GM12892 (cell line): ENCODE results near the gene FCN1.

Experiments
- DNase-seq: peaks from one replicate; pipeline ENCODE4 v3.0.0; 2011; ENCODE audit not compliant: insufficient read length
- FAIRE-seq: peaks from 2 replicates; lab custom pipeline; 2011; peaks lifted over from hg19 to GRCh38; lab: Jason Lieb, UNC
- POLR2A ChIP-seq: IDR thresholded peaks from 2 replicates; pipeline ENCODE4 v1.6.1; 2011; ENCODE audit warnings: low read depth, low read length, control low read depth
- POLR2AphosphoS5 ChIP-seq: IDR thresholded peaks from 2 replicates; pipeline ENCODE4 v1.6.1; 2011; ENCODE audit warnings: low read depth, low read length, control low read depth
- TAF1 ChIP-seq: IDR thresholded peaks from 2 replicates; pipeline ENCODE4 v1.6.1; 2011; ENCODE audit warnings: low read depth, mild to moderate bottlenecking, control low read depth, low read length, borderline replicate concordance

The FCN1 gene

DNA sequence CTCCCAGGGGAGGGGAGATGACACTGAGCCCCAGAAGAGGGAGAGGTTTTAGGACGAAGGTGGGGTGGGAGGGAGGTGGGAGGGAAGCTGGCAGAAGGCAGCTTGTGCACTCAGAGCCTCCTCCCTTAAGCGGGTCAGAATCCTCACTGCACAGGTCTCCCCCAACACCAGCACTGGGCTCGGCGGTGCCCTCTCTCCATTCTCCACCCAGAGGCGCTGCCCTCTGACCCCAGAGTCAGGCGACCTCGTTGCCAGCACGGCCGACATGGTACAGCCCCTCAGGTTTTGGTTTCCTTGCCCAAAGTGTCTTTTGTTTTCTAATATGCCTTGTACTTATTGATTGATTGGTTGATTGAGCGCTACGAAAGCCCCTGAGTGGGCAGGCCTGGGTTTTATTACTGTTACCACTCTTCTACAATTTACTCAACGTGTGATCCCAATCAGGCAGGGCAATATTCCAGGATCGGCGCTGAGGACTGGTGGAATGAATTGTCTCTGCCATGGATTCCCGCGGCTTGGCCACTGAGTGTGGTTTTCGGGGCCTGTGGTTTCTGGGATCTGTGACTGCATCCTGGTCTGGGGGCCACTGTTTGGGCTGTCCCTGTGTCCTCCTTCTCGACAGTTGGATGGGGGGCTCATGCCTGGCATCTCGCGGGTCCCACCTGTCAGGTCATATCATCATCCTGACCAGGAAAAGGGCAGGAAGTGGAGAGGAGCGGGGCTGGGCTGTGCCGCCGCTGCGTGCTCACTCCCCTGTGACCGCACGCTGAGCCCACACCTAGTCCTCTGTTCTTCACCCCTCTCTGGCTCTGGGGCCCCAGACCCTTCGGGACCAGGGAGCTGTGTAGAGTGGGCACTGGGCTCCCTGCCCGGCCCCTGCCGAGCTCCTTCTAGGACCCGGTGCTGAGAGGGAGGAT is 46.7 kb downstream of the FCN1 start:
- no peak for FAIRE-seq
- DNase-seq: no peak
- TF ChIP-seq POLR2A (no peak), TAF1 (no peak), POLR2AphosphoS5 (no peak)

DNA sequence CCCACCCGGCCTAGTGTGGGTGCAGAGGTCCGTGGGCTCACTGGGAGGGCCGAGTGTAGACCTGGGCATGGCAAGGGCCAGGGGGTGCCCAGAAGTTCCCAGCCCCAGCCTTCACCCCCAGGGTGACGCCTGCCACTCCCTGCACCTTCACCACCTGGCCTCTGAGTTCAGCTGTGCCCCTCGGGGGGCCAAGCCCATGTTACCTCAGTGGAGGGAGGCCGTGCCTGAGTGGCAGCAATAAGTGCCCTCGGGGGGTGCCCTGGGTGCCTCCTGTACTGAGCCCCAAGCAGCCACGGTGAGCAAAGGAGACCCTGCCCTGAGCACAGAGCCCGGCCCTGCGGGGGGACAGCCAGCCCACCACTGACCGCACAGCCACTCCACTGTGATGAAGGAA is 47.4 kb downstream of the FCN1 start:
- no peak for DNase-seq
- TF ChIP-seq POLR2AphosphoS5: no peak
- TF ChIP-seq TAF1: no peak
- no peak for TF ChIP-seq POLR2A
- no peak for FAIRE-seq

DNA sequence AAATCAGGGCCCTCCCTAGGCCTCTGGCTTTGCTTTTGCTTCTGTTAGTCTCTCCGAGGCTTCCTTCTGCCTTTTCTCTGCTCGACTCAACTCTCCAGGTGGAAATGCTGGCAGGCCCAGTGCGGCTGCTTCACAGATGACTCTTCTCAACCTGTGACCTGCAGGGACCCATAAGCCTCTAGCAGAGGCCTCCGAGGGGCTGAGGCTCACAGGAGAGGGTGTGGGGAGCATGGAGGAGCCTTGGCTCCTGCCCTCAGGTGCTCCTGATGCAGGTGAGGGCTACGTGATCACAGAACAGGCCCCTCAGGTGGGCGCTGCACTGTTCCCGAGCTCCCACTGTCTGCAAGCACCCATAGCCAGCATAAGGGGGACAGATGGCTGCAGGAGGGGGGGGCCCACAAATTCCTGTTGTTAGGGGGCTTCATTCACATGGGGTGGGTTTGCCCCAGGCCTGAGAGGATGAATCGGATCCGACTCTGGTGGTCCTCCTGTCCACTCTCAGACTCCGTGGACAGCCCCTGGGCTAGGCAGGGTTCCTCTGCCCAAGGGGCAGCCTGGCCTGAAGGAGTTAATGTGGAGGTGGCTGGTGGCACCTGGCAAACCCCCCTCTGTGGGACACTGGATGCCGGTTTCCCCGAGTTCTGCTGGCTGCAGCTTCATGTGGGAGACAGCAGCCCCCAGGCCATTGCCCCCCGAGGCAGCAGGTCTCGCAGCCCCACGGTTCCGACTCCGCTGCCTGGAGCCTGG is 48.0 kb downstream of the FCN1 start:
- TF ChIP-seq POLR2A (no peak), TAF1 (no peak), POLR2AphosphoS5 (no peak)
- DNase-seq (no peak), FAIRE-seq (no peak)

DNA sequence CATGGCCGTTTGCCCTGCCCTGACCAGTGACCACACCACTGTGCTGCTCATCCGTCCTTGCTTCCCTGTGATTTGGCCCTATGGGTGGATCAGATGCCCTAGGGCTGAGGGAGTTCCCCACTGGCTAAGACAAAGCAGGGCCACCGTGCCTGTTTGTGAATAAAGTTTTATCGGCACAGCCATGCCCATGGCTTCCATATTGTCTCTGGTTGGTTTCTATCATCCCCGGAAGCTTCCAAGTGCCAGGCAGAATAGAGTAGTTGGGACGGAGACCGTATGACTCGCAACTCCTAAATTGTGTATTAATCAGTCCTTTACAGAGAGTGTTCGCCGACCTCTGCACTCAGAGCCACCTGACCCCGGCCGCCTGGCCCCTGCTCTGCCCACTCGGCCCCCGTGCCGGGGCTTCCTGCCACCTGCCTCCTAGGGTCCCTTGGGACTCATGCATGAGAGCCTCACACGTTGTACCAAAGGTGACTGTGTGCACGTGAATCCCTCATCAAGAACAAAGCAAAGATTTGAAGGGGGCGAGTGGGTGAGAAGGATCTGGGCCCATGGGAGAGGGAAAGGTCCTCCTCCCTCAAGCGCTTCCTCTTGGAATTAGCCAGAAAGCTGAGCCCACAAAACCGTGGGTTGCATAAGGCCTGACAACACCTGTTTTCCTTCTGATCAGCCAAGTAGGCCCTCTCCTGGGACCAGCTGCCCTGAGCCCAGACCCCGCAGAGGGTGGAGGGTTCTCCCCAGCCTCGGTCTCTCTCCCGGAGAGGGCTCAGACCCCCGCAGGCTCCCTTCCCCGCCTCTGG is 48.8 kb downstream of the FCN1 start:
- DNase-seq (no peak), FAIRE-seq (no peak)
- TF ChIP-seq POLR2AphosphoS5 (no peak), TAF1 (no peak), POLR2A (no peak)

DNA sequence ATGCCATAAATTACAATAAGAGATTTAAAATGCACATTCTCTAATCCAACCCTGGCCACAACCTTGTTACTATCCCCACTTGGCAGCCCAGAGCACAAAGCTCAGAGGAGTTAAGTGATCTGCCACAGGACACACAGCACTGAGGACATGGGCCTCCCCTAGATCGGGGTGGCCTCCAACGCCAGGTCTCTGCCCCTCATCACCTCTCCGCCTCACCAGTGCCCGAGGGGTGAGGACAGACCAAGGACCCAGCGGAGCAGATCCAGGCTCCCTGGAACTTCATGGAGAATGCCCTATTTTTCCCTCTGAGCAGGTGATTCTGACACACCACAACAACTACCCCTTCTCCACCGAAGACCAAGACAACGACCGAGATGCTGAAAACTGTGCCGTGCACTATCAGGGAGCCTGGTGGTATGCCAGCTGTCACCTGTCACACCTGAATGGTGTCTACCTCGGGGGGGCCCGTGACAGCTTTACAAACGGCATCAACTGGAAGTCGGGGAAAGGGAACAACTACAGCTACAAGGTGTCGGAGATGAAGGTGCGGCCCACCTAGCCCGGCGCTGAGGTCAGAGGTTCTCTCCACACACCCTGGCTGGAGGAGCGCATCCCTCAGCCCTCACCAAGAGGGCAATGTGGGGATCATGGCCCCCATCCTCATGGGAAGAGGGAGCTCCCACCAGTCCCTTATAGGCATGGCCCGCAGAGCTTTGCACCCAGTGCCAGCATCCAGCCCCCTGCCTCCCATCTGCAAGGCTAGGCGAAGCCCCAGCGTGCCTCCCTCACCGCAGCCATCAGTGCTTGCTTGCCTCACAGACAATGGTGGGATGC is 49.6 kb downstream of the FCN1 start:
- FAIRE-seq (no peak), DNase-seq (no peak)
- no peak for TF ChIP-seq POLR2AphosphoS5
- TF ChIP-seq TAF1: no peak
- no peak for TF ChIP-seq POLR2A

DNA sequence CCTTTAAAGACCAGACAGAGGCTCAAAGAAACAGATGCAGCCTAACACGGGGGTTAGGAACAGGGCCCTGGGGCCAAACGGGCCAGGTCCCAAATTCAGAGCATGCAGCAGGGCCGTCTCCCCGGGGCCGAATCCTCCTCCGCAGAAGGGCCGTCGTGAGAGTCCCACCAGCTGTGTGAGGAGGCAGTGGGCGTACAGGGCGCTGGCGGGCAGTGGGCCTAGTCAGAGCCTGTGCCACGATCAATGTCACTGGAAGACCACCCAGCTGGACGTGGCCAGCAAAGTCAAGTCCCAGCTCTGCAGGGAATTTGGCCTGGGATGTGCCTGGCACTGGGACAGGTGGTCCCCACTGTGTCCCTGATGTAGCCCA is 52.9 kb downstream of the FCN1 start:
- TF ChIP-seq TAF1 (no peak), POLR2A (no peak), POLR2AphosphoS5 (no peak)
- DNase-seq: no peak
- no peak for FAIRE-seq

DNA sequence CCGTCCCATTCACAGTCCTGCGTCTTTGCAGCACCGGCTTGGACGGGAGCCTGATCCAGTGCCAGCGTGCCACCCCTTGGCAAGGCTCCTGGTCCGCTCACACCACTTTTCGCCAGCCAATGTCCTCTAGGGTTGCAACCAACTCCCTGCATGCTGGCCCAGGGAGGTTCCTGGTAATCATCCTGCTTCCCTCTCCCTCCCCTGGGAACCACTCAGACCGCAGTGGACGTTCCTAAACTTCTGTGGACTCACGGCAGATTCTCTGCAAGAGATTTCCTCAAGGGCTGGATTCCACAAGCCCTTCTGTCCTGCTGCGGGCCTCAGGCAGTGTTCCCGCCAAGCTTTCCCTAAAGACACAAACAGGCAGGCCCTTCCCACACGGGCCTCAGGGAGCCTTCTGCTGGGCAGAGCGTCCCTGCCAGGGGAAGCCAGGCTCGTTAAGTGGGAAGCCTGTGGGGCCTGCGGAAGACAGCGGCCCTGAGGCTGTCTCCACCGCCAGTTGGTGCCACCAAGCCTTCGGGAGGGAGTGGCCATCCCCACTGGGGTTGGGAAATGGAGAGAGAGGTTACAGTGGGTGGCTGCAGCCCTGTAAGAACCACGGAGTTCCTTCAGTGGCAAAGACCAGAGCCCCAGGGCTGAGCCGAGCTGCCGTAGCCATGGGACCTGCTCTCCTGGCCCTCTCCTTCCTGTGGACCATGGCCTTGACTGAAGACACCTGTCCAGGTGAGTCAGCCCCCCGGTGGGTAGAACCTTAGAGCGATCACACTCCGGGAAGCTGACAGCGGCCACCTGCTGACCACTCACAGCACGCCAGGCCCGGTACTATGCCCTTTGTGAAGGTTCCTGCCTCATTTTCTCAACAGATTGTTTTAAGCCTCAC is 53.5 kb downstream of the FCN1 start:
- FAIRE-seq: no peak
- no peak for TF ChIP-seq POLR2AphosphoS5
- no peak for TF ChIP-seq TAF1
- no peak for TF ChIP-seq POLR2A
- DNase-seq: no peak

DNA sequence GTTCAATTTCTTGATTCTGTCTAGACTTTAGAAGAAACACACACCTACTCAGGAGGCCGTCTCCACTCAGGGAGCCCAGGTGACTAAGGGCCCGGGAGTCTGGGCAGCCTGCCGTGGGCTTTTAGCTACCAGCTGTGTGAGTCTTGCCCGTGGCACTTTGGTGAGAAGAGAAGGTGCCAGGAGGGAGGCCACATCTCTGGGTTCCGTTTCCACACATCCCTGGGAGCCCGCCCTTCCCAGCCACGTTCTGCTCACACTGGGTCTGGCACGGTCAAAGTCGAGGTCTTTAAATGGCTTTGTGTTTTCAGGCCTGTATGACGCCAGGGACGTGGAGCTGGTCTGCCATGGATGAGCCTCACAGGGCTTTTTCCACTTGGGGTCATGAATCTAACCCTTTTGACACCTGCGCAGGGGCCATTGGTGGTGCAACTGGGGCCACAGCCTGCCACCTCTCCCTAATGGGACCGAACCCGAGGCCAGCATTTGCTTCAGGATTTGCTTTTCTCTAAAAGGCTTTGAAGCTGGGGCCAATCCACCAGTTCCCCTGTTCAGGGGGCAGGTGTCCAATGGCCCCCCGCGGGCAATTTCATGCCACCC is 54.3 kb downstream of the FCN1 start:
- FAIRE-seq: no peak
- no peak for DNase-seq
- TF ChIP-seq TAF1: no peak
- no peak for TF ChIP-seq POLR2AphosphoS5
- no peak for TF ChIP-seq POLR2A

DNA sequence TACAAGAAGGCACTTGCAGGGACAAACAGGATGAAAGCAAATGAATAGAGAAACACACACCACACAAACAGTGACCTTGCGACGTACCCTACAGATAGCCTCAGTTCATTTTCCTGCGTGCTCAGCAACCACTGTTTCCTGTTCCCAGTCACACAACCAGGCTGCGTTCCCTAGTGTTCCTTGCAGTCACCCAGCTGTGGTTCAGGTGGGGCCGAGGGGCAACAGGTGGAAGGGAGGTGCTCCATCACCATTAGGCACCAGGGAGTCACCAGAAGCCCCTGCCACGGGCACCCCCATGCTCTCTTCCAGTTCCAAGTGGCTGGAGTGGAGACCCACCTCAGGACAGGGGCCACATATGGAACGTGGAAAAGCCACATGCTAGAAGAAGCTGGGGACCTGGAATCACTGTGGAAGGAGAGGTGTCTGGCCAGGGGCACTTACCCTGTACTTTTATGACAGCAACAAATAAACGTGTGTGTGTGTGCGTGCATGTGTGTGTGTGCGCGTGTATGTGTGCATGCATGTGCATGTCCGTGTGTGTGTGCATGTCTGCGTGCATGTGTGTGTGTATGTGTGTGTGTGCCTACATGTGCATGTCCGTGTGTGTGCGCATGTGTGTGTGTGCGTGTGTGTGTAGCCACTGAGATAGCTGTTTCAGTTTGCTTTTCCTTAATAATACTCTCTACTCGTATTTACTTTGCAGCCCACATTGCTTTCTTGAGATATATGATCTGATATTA is 55.9 kb downstream of the FCN1 start:
- no peak for TF ChIP-seq POLR2AphosphoS5
- TF ChIP-seq POLR2A: no peak
- TF ChIP-seq TAF1: no peak
- DNase-seq (no peak), FAIRE-seq (no peak)
